GM12872 (cell line): ENCODE data around the gene SRPK1.

ENCODE experiments used
- TF ChIP-seq, protein P1 (sequence below): IDR thresholded peaks from 3 replicates; pipeline ENCODE4 v1.5.1; 2011; ENCODE audit warnings: low read depth, mild to moderate bottlenecking, low read length, moderate library complexity; ENCODE audit not compliant: insufficient read depth

SRPK1 gene

GRCh38 chr6:35907750-35908149 is 13.1 kb downstream of the SRPK1 start:
- TF ChIP-seq, protein P1, sequence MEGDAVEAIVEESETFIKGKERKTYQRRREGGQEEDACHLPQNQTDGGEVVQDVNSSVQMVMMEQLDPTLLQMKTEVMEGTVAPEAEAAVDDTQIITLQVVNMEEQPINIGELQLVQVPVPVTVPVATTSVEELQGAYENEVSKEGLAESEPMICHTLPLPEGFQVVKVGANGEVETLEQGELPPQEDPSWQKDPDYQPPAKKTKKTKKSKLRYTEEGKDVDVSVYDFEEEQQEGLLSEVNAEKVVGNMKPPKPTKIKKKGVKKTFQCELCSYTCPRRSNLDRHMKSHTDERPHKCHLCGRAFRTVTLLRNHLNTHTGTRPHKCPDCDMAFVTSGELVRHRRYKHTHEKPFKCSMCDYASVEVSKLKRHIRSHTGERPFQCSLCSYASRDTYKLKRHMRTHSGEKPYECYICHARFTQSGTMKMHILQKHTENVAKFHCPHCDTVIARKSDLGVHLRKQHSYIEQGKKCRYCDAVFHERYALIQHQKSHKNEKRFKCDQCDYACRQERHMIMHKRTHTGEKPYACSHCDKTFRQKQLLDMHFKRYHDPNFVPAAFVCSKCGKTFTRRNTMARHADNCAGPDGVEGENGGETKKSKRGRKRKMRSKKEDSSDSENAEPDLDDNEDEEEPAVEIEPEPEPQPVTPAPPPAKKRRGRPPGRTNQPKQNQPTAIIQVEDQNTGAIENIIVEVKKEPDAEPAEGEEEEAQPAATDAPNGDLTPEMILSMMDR, result no peak

DNA sequence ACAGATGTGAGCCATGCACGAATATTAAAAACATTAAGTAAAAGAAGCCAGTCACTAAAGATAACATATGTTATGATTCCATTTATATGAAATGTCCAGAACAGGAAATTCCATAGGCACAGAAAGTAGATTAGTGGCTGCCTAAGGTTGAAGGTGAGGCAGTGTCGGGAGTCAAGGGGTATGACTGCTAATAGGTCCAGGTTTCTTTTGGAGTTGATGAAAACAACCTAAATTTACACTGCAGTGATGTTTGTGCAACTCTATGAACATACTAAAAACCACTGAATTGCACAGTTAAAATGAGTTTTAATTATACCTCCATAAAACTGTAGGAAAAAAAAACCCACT is 14.4 kb downstream of the SRPK1 start:
- TF ChIP-seq, protein P1, result no peak

DNA sequence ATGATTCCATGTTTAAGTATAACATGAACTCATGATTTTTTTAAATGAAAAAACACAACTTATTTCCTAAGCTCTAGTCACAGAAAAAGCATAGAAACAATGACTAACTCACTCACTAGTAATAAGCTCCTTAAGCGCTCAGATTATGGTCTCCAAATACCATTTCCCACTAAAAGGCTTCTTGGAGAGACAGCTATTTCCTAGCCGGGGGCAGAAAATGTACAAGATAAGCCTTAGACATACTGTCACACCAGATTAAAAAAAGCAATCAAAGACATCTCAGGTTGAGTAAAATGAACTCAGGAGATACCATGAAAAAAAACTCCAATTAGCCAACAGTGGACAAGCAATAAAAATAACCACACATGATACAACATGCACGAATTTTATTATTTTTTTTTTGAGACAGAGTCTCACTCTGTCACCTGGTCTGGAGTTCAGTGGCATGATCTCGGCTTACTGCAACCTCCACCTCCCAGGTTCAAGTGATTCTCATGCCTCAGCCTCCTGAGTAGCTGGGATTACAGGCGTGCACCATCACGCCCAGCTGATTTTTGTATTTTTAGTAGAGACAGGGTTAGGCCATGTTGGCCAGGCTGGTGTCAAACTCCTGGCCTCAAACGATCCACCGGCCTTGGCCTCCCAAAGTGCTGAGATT is 14.9 kb downstream of the SRPK1 start:
- TF ChIP-seq, protein P1, result no peak

DNA sequence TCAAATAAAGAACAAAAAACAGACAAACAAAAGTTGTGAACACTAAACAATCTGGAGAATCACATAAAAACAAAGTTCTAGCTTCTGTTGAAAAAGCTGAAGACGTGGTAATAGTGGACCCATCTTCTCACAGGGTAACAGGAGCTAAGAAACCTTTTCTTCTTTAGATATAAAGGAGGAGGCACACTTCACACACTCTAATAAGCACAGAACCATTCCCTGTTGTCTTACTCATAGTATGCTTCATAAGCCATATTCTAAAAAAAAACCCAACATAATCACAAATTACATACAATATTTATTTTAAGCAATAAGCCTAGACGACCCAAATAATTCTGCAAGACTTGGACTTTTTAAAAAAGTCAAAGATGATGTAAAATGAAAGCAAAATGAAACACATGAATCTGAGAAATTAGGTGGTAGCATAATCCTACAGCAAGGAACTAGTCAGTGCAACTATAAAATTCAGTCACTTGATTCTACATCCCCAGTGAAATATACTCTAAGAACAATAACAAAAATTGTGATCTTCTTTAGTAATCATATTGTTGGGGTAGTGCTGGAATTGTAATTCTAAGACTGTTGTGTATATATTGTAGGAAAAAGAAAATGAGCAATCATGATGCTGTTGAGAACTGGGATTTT is 15.6 kb downstream of the SRPK1 start:
- TF ChIP-seq, protein P1, result no peak

- TF ChIP-seq, protein P1, result no peak
These were observed 17.2 kb downstream of the SRPK1 start for GRCh38 chr6:35903679-35904078.

GRCh38 chr6:35900448-35900847 is 20.4 kb downstream of the SRPK1 start:
- TF ChIP-seq, protein P1, result no peak

DNA sequence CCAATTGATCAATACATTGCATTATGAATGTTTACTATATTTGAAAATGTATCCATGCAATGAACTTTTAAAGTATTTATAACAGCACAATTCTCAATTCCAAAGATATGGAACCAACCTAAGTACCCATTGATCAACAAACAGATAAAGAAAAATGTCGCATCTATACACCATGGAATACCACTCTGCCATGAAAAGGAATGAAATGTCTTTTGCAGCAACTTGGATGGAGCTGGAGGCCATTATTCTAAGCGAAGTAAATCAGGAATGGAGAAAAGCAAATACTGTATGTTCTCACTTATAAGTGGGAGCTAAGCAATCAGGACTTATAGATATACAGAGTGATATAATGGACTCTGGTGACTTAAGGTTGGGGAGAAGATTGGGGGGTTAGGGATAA is 22.9 kb downstream of the SRPK1 start:
- TF ChIP-seq, protein P1, result no peak
